ENCODE measurements around the gene PIK3R1. TPM values are rescaled to one million over a fixed set of nuclear protein-coding genes. Genes with fewer than 3 reads are reported as not detected.

The PIK3R1 gene
- total and polyA plus RNA-seq, 3 donors from 2014 or later, result 16.9 to 63.7 (median 48.1) TPM

DNA sequence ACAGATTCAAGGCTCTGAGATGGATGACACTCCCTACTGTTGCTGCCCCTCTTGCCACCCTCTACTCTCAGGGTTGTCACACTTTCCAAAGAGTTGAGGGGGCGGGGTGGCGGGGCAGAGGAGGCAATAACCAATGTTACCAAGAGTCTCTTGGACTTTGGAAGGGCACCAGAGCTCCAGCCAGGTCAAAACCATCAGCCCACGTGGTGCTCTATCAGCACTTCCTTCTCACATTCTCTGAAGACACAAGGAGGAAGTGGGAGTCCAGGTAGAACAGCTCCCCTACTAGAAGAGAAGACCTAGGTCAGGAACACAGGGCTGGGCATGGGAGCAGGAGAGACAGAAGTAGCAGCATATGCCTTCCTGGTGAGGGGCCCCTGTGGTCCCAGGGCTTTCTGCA is 33.0 kb upstream of the PIK3R1 start:
- H3K4me1 ChIP-seq, result peaks cover 10% of the 10 kb centered on the region
- no peaks in the 10 kb centered on the region for H3K9me3 ChIP-seq
- no peak overlapping the region for H3K4me3 ChIP-seq
- TF ChIP-seq, protein P1, sequence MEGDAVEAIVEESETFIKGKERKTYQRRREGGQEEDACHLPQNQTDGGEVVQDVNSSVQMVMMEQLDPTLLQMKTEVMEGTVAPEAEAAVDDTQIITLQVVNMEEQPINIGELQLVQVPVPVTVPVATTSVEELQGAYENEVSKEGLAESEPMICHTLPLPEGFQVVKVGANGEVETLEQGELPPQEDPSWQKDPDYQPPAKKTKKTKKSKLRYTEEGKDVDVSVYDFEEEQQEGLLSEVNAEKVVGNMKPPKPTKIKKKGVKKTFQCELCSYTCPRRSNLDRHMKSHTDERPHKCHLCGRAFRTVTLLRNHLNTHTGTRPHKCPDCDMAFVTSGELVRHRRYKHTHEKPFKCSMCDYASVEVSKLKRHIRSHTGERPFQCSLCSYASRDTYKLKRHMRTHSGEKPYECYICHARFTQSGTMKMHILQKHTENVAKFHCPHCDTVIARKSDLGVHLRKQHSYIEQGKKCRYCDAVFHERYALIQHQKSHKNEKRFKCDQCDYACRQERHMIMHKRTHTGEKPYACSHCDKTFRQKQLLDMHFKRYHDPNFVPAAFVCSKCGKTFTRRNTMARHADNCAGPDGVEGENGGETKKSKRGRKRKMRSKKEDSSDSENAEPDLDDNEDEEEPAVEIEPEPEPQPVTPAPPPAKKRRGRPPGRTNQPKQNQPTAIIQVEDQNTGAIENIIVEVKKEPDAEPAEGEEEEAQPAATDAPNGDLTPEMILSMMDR (IDR thresholded peaks at IDR 0.05), result no peak
- no peak for TF ChIP-seq POLR2A (IDR thresholded peaks at IDR 0.05)
- intact Hi-C loops (cut with DNase I; ENCODE audit: low total_unique reads), result no loop called here
- DNase-seq, result no peak
- WGBS, 2 donors, result 88 to 89% methylated on average over 3 of the region's 3 CpGs
- H3K27me3 ChIP-seq, result no peaks in the 10 kb centered on the region
- H3K36me3 ChIP-seq (ENCODE audit: low read depth, missing control alignments), result no peaks in the 10 kb centered on the region
- no peak overlapping the region for H3K27ac ChIP-seq

DNA sequence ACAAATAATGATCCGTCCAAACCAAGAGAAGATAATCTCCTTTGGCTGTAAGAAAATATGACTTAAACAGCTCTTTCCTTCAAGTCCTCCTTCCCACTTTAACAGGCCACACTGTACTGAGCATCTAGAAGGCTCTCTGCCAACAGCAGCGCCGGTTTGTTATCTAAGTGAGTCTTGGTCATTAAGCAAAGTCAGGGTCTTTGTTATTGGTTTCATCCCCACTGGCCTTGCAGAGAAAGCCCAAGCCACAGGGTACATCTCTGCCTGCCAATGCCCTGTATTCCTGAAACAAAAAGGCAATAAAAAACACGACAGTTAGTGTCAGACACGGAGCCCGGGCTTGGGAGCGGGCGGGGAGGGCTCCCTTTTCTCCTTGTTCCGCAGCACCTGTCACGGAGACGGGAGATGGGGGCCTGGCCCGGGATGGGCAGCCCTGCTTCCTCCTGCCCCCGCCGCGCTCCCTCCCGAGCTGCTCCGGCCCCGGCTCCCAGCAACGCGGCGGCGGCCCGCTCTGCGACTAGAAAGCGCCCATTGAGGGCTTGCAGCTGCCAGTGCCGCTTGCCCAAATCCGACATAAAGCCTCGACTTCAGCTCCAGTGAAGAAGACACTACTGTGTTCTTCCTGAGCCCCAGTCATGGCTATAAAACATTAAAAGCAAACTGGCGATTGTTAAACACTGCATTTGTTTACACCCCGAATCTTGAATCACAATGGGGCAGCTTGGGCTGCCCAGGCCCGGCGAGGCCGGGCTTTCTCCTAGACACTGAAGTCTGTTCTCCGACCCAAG is 28.1 kb upstream of the PIK3R1 start:
- TF ChIP-seq, protein P1 (IDR thresholded peaks at IDR 0.05), result no peak
- no peak for TF ChIP-seq POLR2A (IDR thresholded peaks at IDR 0.05)
- peak; percentile 72 for DNase-seq

DNA sequence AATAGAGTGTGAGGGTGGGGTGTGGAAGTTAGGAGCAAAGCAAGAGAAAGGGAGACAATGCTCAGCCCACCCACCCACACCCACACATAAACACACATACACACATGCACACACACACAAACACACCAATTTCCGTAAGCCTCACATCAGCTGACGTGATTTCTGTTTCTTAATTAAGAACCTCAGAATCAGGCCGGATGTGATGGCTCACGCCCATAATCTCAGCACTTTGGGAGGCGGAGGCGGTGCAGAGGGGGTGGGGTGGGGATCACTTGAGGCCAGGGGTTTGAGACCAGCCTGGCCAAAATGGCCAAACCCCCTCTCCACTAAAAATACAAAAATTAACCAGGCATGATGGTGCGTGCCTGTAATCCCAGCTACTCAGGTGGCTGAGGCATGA is 26.4 kb upstream of the PIK3R1 start:
- H3K27ac ChIP-seq, result peak overlapping the region in 1 of 2 donors; percentile 80

More for the DNA sequence above, 28.1 kb upstream of the PIK3R1 start:
- intact Hi-C loops (cut with DNase I; ENCODE audit: low total_unique reads), result no loop called here
- H3K36me3 ChIP-seq (ENCODE audit: low read depth, missing control alignments), result no peaks in the 10 kb centered on the region
- H3K27ac ChIP-seq, result peak overlapping the region; percentile 72 to 80
- H3K27me3 ChIP-seq, result no peaks in the 10 kb centered on the region
- no peaks in the 10 kb centered on the region for H3K9me3 ChIP-seq
- H3K4me1 ChIP-seq, result peaks cover 14% of the 10 kb centered on the region
- WGBS, 2 donors, result 23 to 24% methylated on average over 15 to 30 of the region's 34 CpGs
- H3K4me3 ChIP-seq, result peak overlapping the region; percentile 20 to 47

DNA sequence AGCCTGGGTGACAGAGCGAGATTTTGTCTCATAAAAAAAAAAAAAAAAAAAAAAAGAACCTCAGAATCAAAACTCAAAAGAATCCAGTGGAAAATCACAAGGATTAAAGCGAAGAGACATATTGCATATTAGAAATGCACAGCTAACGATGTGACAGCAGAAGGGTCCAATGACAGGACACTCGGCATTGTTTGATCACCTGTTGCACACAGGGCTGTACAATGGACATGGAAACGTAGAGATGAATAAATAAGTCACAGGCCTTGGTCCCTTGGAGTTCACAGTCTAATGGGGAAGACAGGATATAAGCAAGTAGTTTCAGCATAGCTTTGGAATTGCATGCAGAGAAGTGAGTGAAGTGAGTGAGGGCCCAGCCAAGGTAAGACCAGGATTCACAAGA is 25.9 kb upstream of the PIK3R1 start:
- 91 to 97% methylated on average over 5 of the region's 5 CpGs for WGBS, 2 donors

More for the DNA sequence above, 26.4 kb upstream of the PIK3R1 start:
- Histone ChIP-seq H3K27me3 (no peaks in the 10 kb centered on the region), H3K4me3 (no peak overlapping the region), H3K36me3 (ENCODE audit: low read depth, missing control alignments) (no peaks in the 10 kb centered on the region), H3K4me1 (peaks cover 27% of the 10 kb centered on the region), H3K9me3 (no peaks in the 10 kb centered on the region)
- intact Hi-C loops (cut with DNase I; ENCODE audit: low total_unique reads), result no loop called here
- DNase-seq, result no peak
- no peak for TF ChIP-seq POLR2A (IDR thresholded peaks at IDR 0.05)
- TF ChIP-seq, protein P1 (IDR thresholded peaks at IDR 0.05), result no peak
- 88 to 90% methylated on average over 7 of the region's 7 CpGs for WGBS, 2 donors

More for the DNA sequence above, 25.9 kb upstream of the PIK3R1 start:
- no peak overlapping the region for H3K4me3 ChIP-seq
- no peak overlapping the region for H3K27ac ChIP-seq
- peaks cover 27% of the 10 kb centered on the region for H3K4me1 ChIP-seq
- no peaks in the 10 kb centered on the region for H3K36me3 ChIP-seq (ENCODE audit: low read depth, missing control alignments)
- DNase-seq, result no peak
- TF ChIP-seq, protein P1 (IDR thresholded peaks at IDR 0.05), result no peak
- no peak for TF ChIP-seq POLR2A (IDR thresholded peaks at IDR 0.05)
- H3K9me3 ChIP-seq, result no peaks in the 10 kb centered on the region
- intact Hi-C loops (cut with DNase I; ENCODE audit: low total_unique reads), result no loop called here
- H3K27me3 ChIP-seq, result no peaks in the 10 kb centered on the region
